ENCODE measurements around the gene EPB41L2.

EPB41L2 gene

DNA sequence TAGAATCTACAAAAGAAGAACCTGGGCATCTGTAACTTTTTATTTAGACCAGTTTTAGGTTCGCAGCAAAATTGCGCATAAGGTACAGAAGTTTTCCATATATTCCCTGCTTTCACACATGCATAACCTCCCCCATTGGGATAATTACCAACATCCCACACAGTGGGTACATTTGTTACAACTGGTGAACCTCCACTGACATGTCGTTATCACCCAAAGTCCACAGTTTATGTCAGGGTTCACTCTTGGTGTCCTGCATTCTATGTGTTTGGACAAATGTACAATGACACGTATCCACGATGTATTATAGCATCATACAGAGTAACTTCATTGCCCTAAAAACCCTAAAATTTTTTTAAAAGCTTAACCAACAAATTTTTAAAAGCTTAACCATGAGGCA, 126.1 kb downstream of the EPB41L2 start:
- TF ChIP-seq, protein P1, sequence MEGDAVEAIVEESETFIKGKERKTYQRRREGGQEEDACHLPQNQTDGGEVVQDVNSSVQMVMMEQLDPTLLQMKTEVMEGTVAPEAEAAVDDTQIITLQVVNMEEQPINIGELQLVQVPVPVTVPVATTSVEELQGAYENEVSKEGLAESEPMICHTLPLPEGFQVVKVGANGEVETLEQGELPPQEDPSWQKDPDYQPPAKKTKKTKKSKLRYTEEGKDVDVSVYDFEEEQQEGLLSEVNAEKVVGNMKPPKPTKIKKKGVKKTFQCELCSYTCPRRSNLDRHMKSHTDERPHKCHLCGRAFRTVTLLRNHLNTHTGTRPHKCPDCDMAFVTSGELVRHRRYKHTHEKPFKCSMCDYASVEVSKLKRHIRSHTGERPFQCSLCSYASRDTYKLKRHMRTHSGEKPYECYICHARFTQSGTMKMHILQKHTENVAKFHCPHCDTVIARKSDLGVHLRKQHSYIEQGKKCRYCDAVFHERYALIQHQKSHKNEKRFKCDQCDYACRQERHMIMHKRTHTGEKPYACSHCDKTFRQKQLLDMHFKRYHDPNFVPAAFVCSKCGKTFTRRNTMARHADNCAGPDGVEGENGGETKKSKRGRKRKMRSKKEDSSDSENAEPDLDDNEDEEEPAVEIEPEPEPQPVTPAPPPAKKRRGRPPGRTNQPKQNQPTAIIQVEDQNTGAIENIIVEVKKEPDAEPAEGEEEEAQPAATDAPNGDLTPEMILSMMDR (IDR thresholded peaks at IDR 0.05; ENCODE audit: borderline replicate concordance, control extremely low read depth, extremely low read depth, insufficient read depth, missing control alignments): no peak
- in situ Hi-C loops (cut with MboI; ENCODE audit: low sequenced_read_pairs, unreplicated experiment): no loop called here
- DNase-seq (ENCODE audit: low spot score): no peak

DNA sequence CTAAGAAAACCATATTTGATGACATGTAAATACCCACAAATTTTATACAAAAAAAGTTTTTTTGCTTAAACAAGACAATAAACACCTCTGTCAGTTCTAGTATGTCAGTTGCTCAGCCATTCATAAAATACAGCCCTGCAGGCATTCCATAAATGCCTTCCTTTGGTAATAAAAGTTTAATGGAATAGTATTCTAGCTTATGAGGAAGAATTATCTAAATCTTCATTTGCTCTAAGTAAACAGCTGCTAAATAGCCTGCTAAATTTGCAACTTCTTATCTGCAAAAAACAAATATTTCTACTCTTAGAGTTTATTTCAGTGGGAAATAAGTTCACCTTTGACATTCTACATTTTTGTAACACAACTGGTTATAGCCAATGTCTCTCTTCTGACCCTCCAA, 127.1 kb downstream of the EPB41L2 start:
- no peak for DNase-seq (ENCODE audit: low spot score)
- in situ Hi-C loops (cut with MboI; ENCODE audit: low sequenced_read_pairs, unreplicated experiment): no loop called here
- TF ChIP-seq, protein P1 (IDR thresholded peaks at IDR 0.05; ENCODE audit: borderline replicate concordance, control extremely low read depth, extremely low read depth, insufficient read depth, missing control alignments): no peak

DNA sequence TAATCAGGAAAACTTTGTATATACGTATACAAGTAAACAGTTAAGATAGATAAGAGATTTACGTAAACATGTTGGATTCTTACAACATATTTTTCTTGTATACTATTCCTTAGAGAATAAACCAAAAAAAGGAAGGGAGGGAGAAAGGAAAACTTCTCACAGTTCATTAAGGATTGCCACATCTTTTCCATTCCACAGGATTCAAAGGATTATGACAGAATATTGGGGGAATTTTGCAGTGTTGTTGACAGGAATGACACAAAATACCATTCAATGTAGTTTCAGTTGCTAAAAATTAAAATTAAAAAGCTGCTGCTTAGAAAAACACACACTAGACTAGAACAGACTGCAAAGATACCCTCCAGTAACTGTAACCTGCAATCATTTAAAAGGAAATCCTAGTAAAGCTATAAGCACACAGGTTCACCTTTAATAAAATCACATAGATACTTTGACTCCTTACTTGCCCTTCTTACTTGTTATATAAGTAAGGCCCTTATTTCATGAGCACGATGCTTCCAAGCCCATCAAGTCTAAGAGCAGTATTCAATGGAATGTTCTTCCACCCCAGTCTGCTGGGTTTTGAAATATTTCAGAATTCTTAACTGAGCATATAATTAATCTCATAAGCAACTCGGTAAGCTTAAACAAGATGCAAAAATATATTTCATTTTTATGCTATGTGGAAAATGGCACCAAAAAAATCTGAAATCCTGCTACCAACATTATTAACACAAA, 128.0 kb downstream of the EPB41L2 start:
- in situ Hi-C loops (cut with MboI; ENCODE audit: low sequenced_read_pairs, unreplicated experiment): no loop called here
- DNase-seq (ENCODE audit: low spot score): no peak
- TF ChIP-seq, protein P1 (IDR thresholded peaks at IDR 0.05; ENCODE audit: borderline replicate concordance, control extremely low read depth, extremely low read depth, insufficient read depth, missing control alignments): no peak

DNA sequence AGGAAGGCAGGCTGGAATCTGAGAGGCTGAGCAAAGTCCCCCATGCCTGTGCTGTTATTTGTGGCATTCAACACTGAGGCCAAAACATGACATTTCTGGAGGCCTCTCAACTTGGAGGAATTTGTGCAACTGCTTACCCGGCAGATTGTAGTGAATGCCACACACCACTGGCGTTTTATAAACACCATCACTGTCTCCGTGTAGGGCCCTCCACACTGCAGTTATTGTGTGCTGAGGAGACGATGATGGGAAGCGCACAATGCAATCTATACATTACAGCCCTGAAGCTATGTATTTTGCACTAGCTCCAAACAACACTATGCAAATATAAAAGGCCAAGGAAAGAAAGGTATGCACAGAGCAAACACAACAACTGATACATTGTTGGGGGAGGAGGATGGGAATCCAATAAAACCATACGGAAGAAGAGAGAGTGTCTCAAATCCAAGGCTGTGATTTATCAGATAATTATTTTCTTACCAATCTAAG, 129.3 kb downstream of the EPB41L2 start:
- no peak for DNase-seq (ENCODE audit: low spot score)
- in situ Hi-C loops (cut with MboI; ENCODE audit: low sequenced_read_pairs, unreplicated experiment): no loop called here
- TF ChIP-seq, protein P1 (IDR thresholded peaks at IDR 0.05; ENCODE audit: borderline replicate concordance, control extremely low read depth, extremely low read depth, insufficient read depth, missing control alignments): no peak

DNA sequence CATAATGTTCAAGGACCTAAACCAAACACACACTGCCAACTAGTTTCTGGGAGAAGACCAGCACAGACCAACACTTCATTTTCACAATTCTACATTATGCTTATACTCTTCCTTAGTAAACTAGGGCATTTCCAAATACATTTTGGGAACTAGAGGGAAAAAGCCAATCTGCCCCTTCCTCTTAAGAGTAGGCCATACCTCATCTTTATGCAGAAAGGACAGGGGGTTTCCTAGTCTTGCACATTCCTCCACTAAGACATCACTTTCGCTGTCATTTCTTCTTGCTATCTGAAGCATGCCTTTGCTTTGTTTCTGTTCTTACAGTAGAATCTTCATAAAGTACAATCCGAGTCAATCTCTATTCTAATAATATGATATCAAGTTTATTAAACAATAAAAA, 130.1 kb downstream of the EPB41L2 start:
- TF ChIP-seq, protein P1 (IDR thresholded peaks at IDR 0.05; ENCODE audit: borderline replicate concordance, control extremely low read depth, extremely low read depth, insufficient read depth, missing control alignments): no peak
- in situ Hi-C loops (cut with MboI; ENCODE audit: low sequenced_read_pairs, unreplicated experiment): no loop called here
- no peak for DNase-seq (ENCODE audit: low spot score)

DNA sequence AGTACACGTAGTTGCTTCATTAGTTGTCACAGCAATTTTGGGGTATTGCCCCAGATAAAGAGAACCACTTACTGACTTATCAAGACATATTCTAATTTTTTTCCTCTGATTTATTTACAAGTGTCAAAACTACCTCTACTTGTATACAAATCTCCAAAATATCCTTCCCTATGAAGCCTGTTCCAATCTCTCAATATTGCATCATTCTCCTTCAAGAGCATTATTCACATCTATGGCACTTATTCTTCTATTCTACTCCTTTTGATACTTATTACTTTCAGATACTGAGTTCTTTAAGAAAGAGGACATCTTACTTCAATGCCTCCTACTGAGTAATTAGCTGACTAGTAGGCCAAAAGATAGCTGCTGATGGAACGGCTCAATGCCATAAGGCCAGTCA, 130.6 kb downstream of the EPB41L2 start:
- TF ChIP-seq, protein P1 (IDR thresholded peaks at IDR 0.05; ENCODE audit: borderline replicate concordance, control extremely low read depth, extremely low read depth, insufficient read depth, missing control alignments): no peak
- in situ Hi-C loops (cut with MboI; ENCODE audit: low sequenced_read_pairs, unreplicated experiment): no loop called here
- DNase-seq (ENCODE audit: low spot score): no peak

Data from GM13976 (cell line).